Caco-2 (cell line): ENCODE results near the gene MGAT5B. TPM values are rescaled to one million over a fixed set of nuclear protein-coding genes. Genes with fewer than 3 reads are reported as not detected.

Experiments used
- BruUV-seq: library from RNA; stranded (reverse); fragments of 400-500 nt; replicated peaks from 2 replicates; lab custom pipeline; 2021; lab: Mats Ljungman, UMichigan
- CTCF ChIA-PET: fragments of 300-600 bp; sonication (Branson Sonifier 250); formaldehyde crosslinking; loops from one replicate; lab custom pipeline; 2022; ENCODE audit warnings: antibody characterized with exemption; lab: Charles Lee
- POLR2A ChIA-PET: fragments of 300-600 bp; sonication (Branson Sonifier 250); formaldehyde crosslinking; loops from one replicate; lab custom pipeline; 2022; ENCODE audit warnings: antibody characterized with exemption; lab: Charles Lee
- DNase-seq, 2 experiments: peaks; one replicate each; pipeline versions ENCODE4 v3.0.0 to v3.0.0-alpha.2; 2020 to 2022
- H3K27me3 ChIP-seq: replicated peaks from 2 replicates; pipeline ENCODE4 v1.6.0; 2011; ENCODE audit warnings: low read length; ENCODE audit not compliant: control insufficient read depth, insufficient read depth
- H3K36me3 ChIP-seq: 2 replicates; pipeline ENCODE4 v1.5.1; 2011; ENCODE audit warnings: low read length; ENCODE audit not compliant: control insufficient read depth, insufficient read depth
- H3K4me1 ChIP-seq: fragments of 250-450 bp; sonication (Bioruptor Pico); 2 replicates; pipeline ENCODE4 v1.5.1; 2020; ENCODE audit warnings: mild to moderate bottlenecking
- H3K4me3 ChIP-seq: 2 replicates; pipeline ENCODE4 v1.5.1; 2011; ENCODE audit warnings: low read depth, mild to moderate bottlenecking, control low read depth, low read length
- H3K9me3 ChIP-seq: fragments of 250-450 bp; sonication (Bioruptor Pico); 2 replicates; pipeline ENCODE4 v1.5.1; 2020; ENCODE audit warnings: mild to moderate bottlenecking, moderate library complexity
- H3K27ac Mint-ChIP-seq: one replicate; pipeline ENCODE4 v1.8.0; 2022; ENCODE audit warnings: mixed read lengths; ENCODE audit not compliant: unreplicated experiment
- H3K27me3 Mint-ChIP-seq: one replicate; pipeline ENCODE4 v1.8.0; 2022; ENCODE audit warnings: mixed read lengths; ENCODE audit not compliant: insufficient read depth, unreplicated experiment
- H3K36me3 Mint-ChIP-seq: one replicate; pipeline ENCODE4 v1.8.0; 2022; ENCODE audit warnings: mild to moderate bottlenecking, mixed read lengths; ENCODE audit not compliant: insufficient read depth, unreplicated experiment
- H3K4me1 Mint-ChIP-seq: one replicate; pipeline ENCODE4 v1.8.0; 2022; ENCODE audit warnings: low read depth, mixed read lengths; ENCODE audit not compliant: unreplicated experiment
- H3K4me3 Mint-ChIP-seq: one replicate; pipeline ENCODE4 v1.8.0; 2022; ENCODE audit warnings: mild to moderate bottlenecking, moderate library complexity, mixed read lengths; ENCODE audit not compliant: unreplicated experiment
- H3K9me3 Mint-ChIP-seq: one replicate; pipeline ENCODE4 v1.8.0; 2022; ENCODE audit warnings: mixed read lengths; ENCODE audit not compliant: unreplicated experiment
- CTCF ChIP-seq, 2 experiments: fragments of 200-600 bp in 1 of 2; IDR thresholded peaks; 1 replicate in 1 of 2; 2 replicates in 1 of 2; pipeline versions ENCODE4 v1.5.1 to v1.8.0; 2011 to 2022; ENCODE audit warnings: antibody characterized with exemption in 1 of 2, control low read depth in 1 of 2, inconsistent platforms in 1 of 2, low read depth in 1 of 2, low read length in 1 of 2, mild to moderate bottlenecking in 1 of 2, moderate library complexity in 1 of 2; ENCODE audit not compliant: insufficient read depth in 1 of 2, severe bottlenecking in 1 of 2, unreplicated experiment in 1 of 2
- intact Hi-C: fragments of 100-400 bp; cut with micrococcal nuclease; formaldehyde crosslinking; loops from one replicate; pipeline ENCODE4 v1.10.0; 2022; ENCODE audit not compliant: unreplicated experiment
- total RNA-seq: library from RNA; stranded (reverse); gene quantifications from 2 replicates; pipeline ENCODE4 v1.2.3, GENCODE V29; 2022

The MGAT5B gene
- total RNA-seq, 1 experiment from 2014 or later, result 9.1 TPM

GRCh38 chr17:76949913-76950695 lies 81.9 kb downstream of the MGAT5B start:
- Histone ChIP-seq H3K9me3 (no peaks in the 10 kb centered on the region), H3K36me3 (no peaks in the 10 kb centered on the region), H3K4me3 (no peak overlapping the region), H3K27me3 (no peaks in the 10 kb centered on the region), H3K4me1 (no peaks in the 10 kb centered on the region)
- no TSS peak for BruUV-seq
- Mint-ChIP-seq H3K27me3 (no peaks in the 10 kb centered on the region), H3K9me3 (no peaks in the 10 kb centered on the region), H3K36me3 (no peaks in the 10 kb centered on the region), H3K4me3 (no peak overlapping the region), H3K27ac (no peak overlapping the region), H3K4me1 (no peaks in the 10 kb centered on the region)
- ChIA-PET POLR2A (no interaction called here), CTCF (no interaction called here)
- DNase-seq, result no peak
- intact Hi-C loops, result no loop called here
- TF ChIP-seq CTCF (IDR thresholded peaks at IDR 0.05; ENCODE audit: insufficient read depth in 1 of 2, low read depth in 1 of 2, low read length in 1 of 2, severe bottlenecking in 1 of 2, unreplicated experiment in 1 of 2), result no peak

GRCh38 chr17:76951375-76951905 lies 83.2 kb downstream of the MGAT5B start:
- H3K4me1 Mint-ChIP-seq, result no peaks in the 10 kb centered on the region
- H3K4me3 Mint-ChIP-seq, result no peak overlapping the region
- no peak overlapping the region for H3K27ac Mint-ChIP-seq
- no peaks in the 10 kb centered on the region for H3K9me3 ChIP-seq
- POLR2A ChIA-PET, result no interaction called here
- no peaks in the 10 kb centered on the region for H3K36me3 Mint-ChIP-seq
- H3K27me3 Mint-ChIP-seq, result no peaks in the 10 kb centered on the region
- intact Hi-C loops, result no loop called here
- BruUV-seq, result no TSS peak
- no peaks in the 10 kb centered on the region for H3K27me3 ChIP-seq
- no peaks in the 10 kb centered on the region for H3K36me3 ChIP-seq
- TF ChIP-seq CTCF (IDR thresholded peaks at IDR 0.05; ENCODE audit: insufficient read depth in 1 of 2, low read depth in 1 of 2, low read length in 1 of 2, severe bottlenecking in 1 of 2, unreplicated experiment in 1 of 2), result no peak
- CTCF ChIA-PET, result no interaction called here
- H3K9me3 Mint-ChIP-seq, result no peaks in the 10 kb centered on the region
- no peak for DNase-seq
- H3K4me1 ChIP-seq, result no peaks in the 10 kb centered on the region
- H3K4me3 ChIP-seq, result no peak overlapping the region

- TF ChIP-seq CTCF (IDR thresholded peaks at IDR 0.05; ENCODE audit: insufficient read depth in 1 of 2, low read depth in 1 of 2, low read length in 1 of 2, severe bottlenecking in 1 of 2, unreplicated experiment in 1 of 2), result no peak
- Mint-ChIP-seq H3K27me3 (no peaks in the 10 kb centered on the region), H3K4me1 (no peaks in the 10 kb centered on the region), H3K9me3 (no peaks in the 10 kb centered on the region), H3K4me3 (no peak overlapping the region), H3K27ac (no peak overlapping the region), H3K36me3 (no peaks in the 10 kb centered on the region)
- ChIA-PET POLR2A (no interaction called here), CTCF (no interaction called here)
- H3K36me3 ChIP-seq, result no peaks in the 10 kb centered on the region
- no TSS peak for BruUV-seq
- no peak for DNase-seq
- no peaks in the 10 kb centered on the region for H3K27me3 ChIP-seq
- H3K4me3 ChIP-seq, result no peak overlapping the region
- H3K4me1 ChIP-seq, result no peaks in the 10 kb centered on the region
- no peaks in the 10 kb centered on the region for H3K9me3 ChIP-seq
- intact Hi-C loops, result no loop called here
Measured at GRCh38 chr17:76952402-76952801, 84.2 kb downstream of the MGAT5B start.
